ENCODE data around the gene TTC39B.
A peak's percentile ranks its signal among the peaks of the same experiment; 100 is the strongest.

TTC39B gene

GRCh38 chr9:15158064-15158463, 149.0 kb downstream of the TTC39B start:
- Mint-ChIP-seq H3K27ac (peak overlapping the region; percentile 43 to 80 (median 73)), H3K36me3 (ENCODE audit: low read depth) (no peaks in the 10 kb centered on the region), H3K9me3 (no peaks in the 10 kb centered on the region), H3K4me1 (peaks cover 39% of the 10 kb centered on the region), H3K4me3 (no peak overlapping the region), H3K27me3 (ENCODE audit: low read depth) (no peaks in the 10 kb centered on the region)
- TF ChIP-seq, protein P1, sequence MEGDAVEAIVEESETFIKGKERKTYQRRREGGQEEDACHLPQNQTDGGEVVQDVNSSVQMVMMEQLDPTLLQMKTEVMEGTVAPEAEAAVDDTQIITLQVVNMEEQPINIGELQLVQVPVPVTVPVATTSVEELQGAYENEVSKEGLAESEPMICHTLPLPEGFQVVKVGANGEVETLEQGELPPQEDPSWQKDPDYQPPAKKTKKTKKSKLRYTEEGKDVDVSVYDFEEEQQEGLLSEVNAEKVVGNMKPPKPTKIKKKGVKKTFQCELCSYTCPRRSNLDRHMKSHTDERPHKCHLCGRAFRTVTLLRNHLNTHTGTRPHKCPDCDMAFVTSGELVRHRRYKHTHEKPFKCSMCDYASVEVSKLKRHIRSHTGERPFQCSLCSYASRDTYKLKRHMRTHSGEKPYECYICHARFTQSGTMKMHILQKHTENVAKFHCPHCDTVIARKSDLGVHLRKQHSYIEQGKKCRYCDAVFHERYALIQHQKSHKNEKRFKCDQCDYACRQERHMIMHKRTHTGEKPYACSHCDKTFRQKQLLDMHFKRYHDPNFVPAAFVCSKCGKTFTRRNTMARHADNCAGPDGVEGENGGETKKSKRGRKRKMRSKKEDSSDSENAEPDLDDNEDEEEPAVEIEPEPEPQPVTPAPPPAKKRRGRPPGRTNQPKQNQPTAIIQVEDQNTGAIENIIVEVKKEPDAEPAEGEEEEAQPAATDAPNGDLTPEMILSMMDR (IDR thresholded peaks at IDR 0.05; ENCODE audit: unreplicated experiment in 3 of 3), result no peak

- Mint-ChIP-seq H3K27me3 (ENCODE audit: low read depth) (no peaks in the 10 kb centered on the region), H3K4me3 (no peak overlapping the region), H3K9me3 (no peaks in the 10 kb centered on the region), H3K36me3 (ENCODE audit: low read depth) (no peaks in the 10 kb centered on the region), H3K4me1 (peaks cover 39% of the 10 kb centered on the region), H3K27ac (peak overlapping the region; percentile 43 to 80 (median 73))
- TF ChIP-seq, protein P1 (IDR thresholded peaks at IDR 0.05; ENCODE audit: unreplicated experiment in 3 of 3), result no peak
Observed at GRCh38 chr9:15157381-15157780, 149.6 kb downstream of the TTC39B start.

DNA sequence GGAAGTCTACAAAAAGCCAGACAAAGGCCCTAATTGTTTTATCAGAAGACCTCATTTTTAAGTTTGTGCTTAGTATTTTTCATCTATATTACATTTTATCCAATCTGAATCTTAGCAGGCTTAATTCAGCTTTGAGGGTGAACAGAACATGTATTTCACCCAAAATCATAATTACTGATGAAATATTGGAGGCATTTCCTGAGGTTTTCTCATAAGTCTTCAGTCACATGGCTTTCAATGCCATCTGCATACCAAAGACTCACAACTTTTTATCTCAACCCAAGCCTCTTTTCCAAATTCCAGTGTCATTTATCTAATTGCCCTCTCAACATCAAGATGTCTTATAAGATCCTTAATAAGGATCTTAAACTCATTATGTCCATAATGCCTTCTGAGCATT, 150.8 kb downstream of the TTC39B start:
- H3K27ac Mint-ChIP-seq, result peak overlapping the region; percentile 73 to 82 (median 74)
- H3K4me3 Mint-ChIP-seq, result no peak overlapping the region
- no peaks in the 10 kb centered on the region for H3K36me3 Mint-ChIP-seq (ENCODE audit: low read depth)
- TF ChIP-seq, protein P1 (IDR thresholded peaks at IDR 0.05; ENCODE audit: unreplicated experiment in 3 of 3), result no peak
- H3K27me3 Mint-ChIP-seq (ENCODE audit: low read depth), result no peaks in the 10 kb centered on the region
- H3K4me1 Mint-ChIP-seq, result peaks cover 39% of the 10 kb centered on the region
- no peaks in the 10 kb centered on the region for H3K9me3 Mint-ChIP-seq

DNA sequence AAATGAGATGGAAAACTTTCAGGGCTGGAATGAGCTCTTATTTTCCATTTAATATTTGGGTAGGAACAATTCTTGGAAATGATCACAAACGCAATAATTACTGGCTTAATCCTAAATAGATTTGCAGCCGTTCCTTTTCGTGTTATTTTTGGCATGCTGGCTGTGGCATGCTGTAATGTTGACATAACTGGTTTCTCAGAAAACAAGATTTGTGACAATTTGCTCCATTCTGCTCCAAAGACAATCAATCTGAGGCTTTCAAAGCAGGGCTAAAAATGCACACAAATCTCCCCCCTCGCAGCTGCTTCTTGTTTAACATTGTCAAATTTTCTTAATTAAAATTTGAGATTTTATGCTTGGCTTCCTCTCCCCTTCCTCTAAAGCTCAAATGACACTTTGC, 151.2 kb downstream of the TTC39B start:
- TF ChIP-seq, protein P1 (IDR thresholded peaks at IDR 0.05; ENCODE audit: unreplicated experiment in 3 of 3), result no peak
- no peaks in the 10 kb centered on the region for H3K36me3 Mint-ChIP-seq (ENCODE audit: low read depth)
- no peaks in the 10 kb centered on the region for H3K9me3 Mint-ChIP-seq

DNA sequence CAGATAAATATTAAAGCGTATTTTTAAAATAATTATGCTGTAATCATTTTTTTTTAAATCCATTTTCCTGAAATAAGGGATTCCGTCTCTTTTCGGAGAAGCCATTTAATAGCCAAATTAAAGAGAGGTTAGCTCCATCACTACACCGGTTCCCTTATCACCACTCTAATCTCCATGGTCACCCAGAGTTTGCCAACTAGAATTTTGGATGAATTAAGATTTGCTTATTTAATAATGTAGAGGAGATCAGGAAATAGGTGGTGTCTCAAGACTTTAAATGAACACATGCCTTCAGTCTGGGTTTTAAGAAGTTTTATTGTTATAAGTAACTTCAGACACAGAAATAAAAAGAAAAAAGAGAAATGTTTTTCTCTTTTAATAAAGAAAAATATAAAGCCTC, 151.7 kb downstream of the TTC39B start:
- H3K9me3 Mint-ChIP-seq, result no peaks in the 10 kb centered on the region

More for the DNA sequence above, 151.2 kb downstream of the TTC39B start:
- H3K4me1 Mint-ChIP-seq, result peaks cover 39% of the 10 kb centered on the region
- H3K27ac Mint-ChIP-seq, result peak overlapping the region; percentile 73 to 82 (median 74)
- no peaks in the 10 kb centered on the region for H3K27me3 Mint-ChIP-seq (ENCODE audit: low read depth)
- no peak overlapping the region for H3K4me3 Mint-ChIP-seq

GRCh38 chr9:15154677-15155076, 152.3 kb downstream of the TTC39B start:
- Mint-ChIP-seq H3K9me3 (no peaks in the 10 kb centered on the region), H3K27ac (peak overlapping the region; percentile 73 to 82 (median 74)), H3K36me3 (ENCODE audit: low read depth) (no peaks in the 10 kb centered on the region), H3K4me3 (no peak overlapping the region), H3K27me3 (ENCODE audit: low read depth) (no peaks in the 10 kb centered on the region), H3K4me1 (peaks cover 40% of the 10 kb centered on the region)
- TF ChIP-seq, protein P1 (IDR thresholded peaks at IDR 0.05; ENCODE audit: unreplicated experiment in 3 of 3), result no peak

More for the DNA sequence above, 151.7 kb downstream of the TTC39B start:
- H3K4me3 Mint-ChIP-seq, result no peak overlapping the region
- H3K27ac Mint-ChIP-seq, result peak overlapping the region; percentile 73 to 82 (median 74)
- H3K4me1 Mint-ChIP-seq, result peaks cover 39% of the 10 kb centered on the region
- H3K27me3 Mint-ChIP-seq (ENCODE audit: low read depth), result no peaks in the 10 kb centered on the region
- TF ChIP-seq, protein P1 (IDR thresholded peaks at IDR 0.05; ENCODE audit: unreplicated experiment in 3 of 3), result no peak
- H3K36me3 Mint-ChIP-seq (ENCODE audit: low read depth), result no peaks in the 10 kb centered on the region

All from nephron (organoid).